H9 (cell line): Measurements from ENCODE around the gene EPB41L4A. TPM values are rescaled to one million over a fixed set of nuclear protein-coding genes. Genes with fewer than 3 reads are reported as not detected.

Experiments used
- DNase-seq: peaks from one replicate; pipeline ENCODE4 v3.0.0-alpha.2; 2017
- H2AFZ ChIP-seq: one replicate; pipeline ENCODE4 v1.6.1; 2013; ENCODE audit warnings: mild to moderate bottlenecking, low read length, control low read depth, moderate library complexity
- H2AK5ac ChIP-seq: 2 replicates; pipeline ENCODE4 v1.6.1; 2013; ENCODE audit warnings: low read length, control low read depth, mixed read lengths; ENCODE audit not compliant: insufficient read length
- H2BK120ac ChIP-seq: one replicate; pipeline ENCODE4 v1.6.1; 2013; ENCODE audit warnings: low read depth, mild to moderate bottlenecking, low read length, control low read depth, inconsistent platforms; ENCODE audit not compliant: poor library complexity, severe bottlenecking
- H2BK12ac ChIP-seq: 2 replicates; pipeline ENCODE4 v1.6.1; 2013; ENCODE audit warnings: low read length, control low read depth, mixed read lengths, low read depth; ENCODE audit not compliant: insufficient read length
- H2BK15ac ChIP-seq: 2 replicates; pipeline ENCODE4 v1.6.1; 2013; ENCODE audit warnings: low read depth, low read length, control low read depth
- H2BK20ac ChIP-seq: one replicate; pipeline ENCODE4 v1.6.1; 2013; ENCODE audit warnings: low read depth, mild to moderate bottlenecking, low read length, control low read depth, inconsistent platforms; ENCODE audit not compliant: poor library complexity, severe bottlenecking
- H2BK5ac ChIP-seq: 2 replicates; pipeline ENCODE4 v1.6.1; 2013; ENCODE audit warnings: low read length, control low read depth, mixed read lengths; ENCODE audit not compliant: insufficient read length
- H3K14ac ChIP-seq: 2 replicates; pipeline ENCODE4 v1.6.1; 2013; ENCODE audit warnings: low read length, control low read depth; ENCODE audit not compliant: insufficient read depth
- H3K18ac ChIP-seq: 2 replicates; pipeline ENCODE4 v1.6.1; 2013; ENCODE audit warnings: low read depth, mild to moderate bottlenecking, mixed read lengths, low read length, control low read depth; ENCODE audit not compliant: insufficient read length
- H3K23ac ChIP-seq: 2 replicates; pipeline ENCODE4 v1.6.1; 2013; ENCODE audit warnings: low read length, control low read depth, mixed read lengths, low read depth; ENCODE audit not compliant: insufficient read length
- H3K23me2 ChIP-seq: 2 replicates; pipeline ENCODE4 v1.6.1; 2013; ENCODE audit warnings: low read depth, mild to moderate bottlenecking, mixed read lengths, low read length, control low read depth; ENCODE audit not compliant: insufficient read length, poor library complexity, severe bottlenecking
- H3K27ac ChIP-seq: 2 replicates; pipeline ENCODE4 v1.5.1; 2013; ENCODE audit warnings: low read length, control low read depth, mixed read lengths, low read depth; ENCODE audit not compliant: insufficient read length
- H3K27me3 ChIP-seq: 2 replicates; pipeline ENCODE4 v1.6.1; 2013; ENCODE audit warnings: low read length, control low read depth, inconsistent platforms; ENCODE audit not compliant: insufficient read depth
- H3K4ac ChIP-seq: 2 replicates; pipeline ENCODE4 v1.6.1; 2013; ENCODE audit warnings: low read depth, mild to moderate bottlenecking, control low read depth, inconsistent platforms, low read length, moderate library complexity
- H3K4me1 ChIP-seq: 2 replicates; pipeline ENCODE4 v1.6.1; 2013; ENCODE audit warnings: low read length, control low read depth, inconsistent platforms; ENCODE audit not compliant: insufficient read depth
- H3K4me2 ChIP-seq: 2 replicates; pipeline ENCODE4 v1.6.1; 2013; ENCODE audit warnings: low read length, control low read depth, mixed read lengths; ENCODE audit not compliant: insufficient read length, insufficient read depth
- H3K56ac ChIP-seq: 2 replicates; pipeline ENCODE4 v1.6.1; 2013; ENCODE audit warnings: low read depth, mild to moderate bottlenecking, mixed read lengths, low read length, control low read depth; ENCODE audit not compliant: insufficient read length
- H3K79me1 ChIP-seq: 2 replicates; pipeline ENCODE4 v1.6.1; 2013; ENCODE audit warnings: low read depth, mild to moderate bottlenecking, moderate library complexity, low read length, control low read depth, inconsistent platforms; ENCODE audit not compliant: insufficient read depth, poor library complexity, severe bottlenecking
- H3K79me2 ChIP-seq: 2 replicates; pipeline ENCODE4 v1.6.1; 2013; ENCODE audit warnings: low read length, control low read depth, inconsistent platforms; ENCODE audit not compliant: insufficient read depth
- H3K9ac ChIP-seq: 2 replicates; pipeline ENCODE4 v1.6.1; 2013; ENCODE audit warnings: low read length, control low read depth, mixed read lengths; ENCODE audit not compliant: insufficient read length; ENCODE audit errors: extremely low read depth
- H3K9me3 ChIP-seq: one replicate; pipeline ENCODE4 v1.6.1; 2013; ENCODE audit warnings: low read depth, low read length, inconsistent platforms; ENCODE audit not compliant: control insufficient read depth
- H3T11ph ChIP-seq: one replicate; pipeline ENCODE4 v1.6.1; 2013; ENCODE audit warnings: mild to moderate bottlenecking, low read length, control low read depth, inconsistent platforms
- H4K20me1 ChIP-seq: one replicate; pipeline ENCODE4 v1.6.1; 2013; ENCODE audit not compliant: control insufficient read depth, insufficient read length, insufficient read depth
- H4K5ac ChIP-seq: 2 replicates; pipeline ENCODE4 v1.6.1; 2013; ENCODE audit warnings: low read depth, mild to moderate bottlenecking, mixed read lengths, low read length, control low read depth; ENCODE audit not compliant: insufficient read length
- H4K8ac ChIP-seq: replicated peaks from 2 replicates; pipeline ENCODE4 v1.6.1; 2013; ENCODE audit warnings: low read length, control low read depth, mixed read lengths, low read depth; ENCODE audit not compliant: insufficient read length
- H4K91ac ChIP-seq: 2 replicates; pipeline ENCODE4 v1.6.1; 2013; ENCODE audit warnings: low read depth, mild to moderate bottlenecking, moderate library complexity, mixed read lengths, low read length, control low read depth; ENCODE audit not compliant: insufficient read length
- H3K27ac Mint-ChIP-seq, 3 experiments: 2 replicates in 2 of 3; 3 replicates in 1 of 3; pipeline ENCODE4 v1.8.0; 2020 to 2021; ENCODE audit warnings: mixed read lengths in 3 of 3, mild to moderate bottlenecking in 1 of 3, moderate library complexity in 1 of 3
- H3K27me3 Mint-ChIP-seq: 2 replicates; pipeline ENCODE4 v1.8.0; 2021; ENCODE audit warnings: low read depth, mild to moderate bottlenecking, moderate library complexity, mixed read lengths
- H3K36me3 Mint-ChIP-seq, 3 experiments: 2 replicates in 2 of 3; 3 replicates in 1 of 3; pipeline ENCODE4 v1.8.0; 2020 to 2021; ENCODE audit warnings: low read depth in 3 of 3, mixed read lengths in 3 of 3; ENCODE audit not compliant: insufficient read depth in 1 of 3
- H3K4me1 Mint-ChIP-seq, 2 experiments: 2 replicates each; pipeline ENCODE4 v1.8.0; 2020; ENCODE audit warnings: mixed read lengths in 2 of 2
- H3K4me3 Mint-ChIP-seq, 2 experiments: 2 replicates in 1 of 2; 3 replicates in 1 of 2; pipeline ENCODE4 v1.8.0; 2020 to 2021; ENCODE audit warnings: mild to moderate bottlenecking in 2 of 2, mixed read lengths in 2 of 2, moderate library complexity in 1 of 2
- H3K9me3 Mint-ChIP-seq, 2 experiments: 2 replicates in 1 of 2; 3 replicates in 1 of 2; pipeline ENCODE4 v1.8.0; 2020; ENCODE audit warnings: mild to moderate bottlenecking in 2 of 2, mixed read lengths in 2 of 2, moderate library complexity in 1 of 2
- CTCF ChIP-seq: fragments of 200-600 bp; sonication (generic); conservative IDR thresholded peaks from 3 replicates; pipeline ENCODE4 v1.8.0; 2021; ENCODE audit warnings: antibody characterized with exemption, mild to moderate bottlenecking
- WGBS: extraction: QIAGEN DNeasy Blood & Tissue Kit; methylation state at CpG from one replicate; pipeline ENCODE4 v1.1.7; 2013; ENCODE audit warnings: missing lambda C conversion rate, low lambda C conversion rate, mixed read lengths; ENCODE audit not compliant: insufficient read length; ENCODE audit errors: extremely low coverage; 5-methylcytosine and 5-hydroxymethylcytosine counted together
- total RNA-seq: library from RNA; stranded (reverse); gene quantifications from 2 replicates; pipeline ENCODE4 v1.2.1, GENCODE V29; 2021

The EPB41L4A gene
- total RNA-seq, 1 experiment from 2014 or later, result 4.9 TPM

- Histone ChIP-seq H3K27me3 (no peaks in the 10 kb centered on the region), H2AK5ac (no peak overlapping the region), H3K23me2 (no peaks in the 10 kb centered on the region), H3K18ac (no peak overlapping the region), H3K79me1 (no peaks in the 10 kb centered on the region), H3K9ac (no peak overlapping the region), H3K4me1 (no peaks in the 10 kb centered on the region), H4K91ac (no peak overlapping the region), H3K79me2 (no peaks in the 10 kb centered on the region), H2BK15ac (no peak overlapping the region), H2BK5ac (no peak overlapping the region), H4K5ac (no peak overlapping the region), H2BK20ac (no peak overlapping the region), H3K56ac (no peak overlapping the region), H4K20me1 (no peaks in the 10 kb centered on the region), H2AFZ (no peak overlapping the region), H3K9me3 (no peaks in the 10 kb centered on the region), H2BK120ac (no peak overlapping the region), H3K4ac (no peak overlapping the region), H4K8ac (no peak overlapping the region), H3K4me2 (no peak overlapping the region), H3K23ac (no peak overlapping the region), H3K14ac (no peak overlapping the region), H2BK12ac (no peak overlapping the region), H3T11ph (no peak overlapping the region), H3K27ac (no peak overlapping the region)
- Mint-ChIP-seq H3K4me3 (no peak overlapping the region), H3K27me3 (no peaks in the 10 kb centered on the region), H3K9me3 (no peaks in the 10 kb centered on the region), H3K4me1 (peaks cover 2% of the 10 kb centered on the region in 2 experiments; a peak in 1 of 4 replicates), H3K36me3 (no peaks in the 10 kb centered on the region), H3K27ac (no peak overlapping the region)
- DNase-seq, result no peak
- no peak for TF ChIP-seq CTCF
- WGBS, result no CpG with 5 or more reads among the region's 2 CpGs
Measured at GRCh38 chr5:112371067-112371466, 48.0 kb downstream of the EPB41L4A start.
